NCI-H146 (cell line): ENCODE data around the gene OR2M2.

Experiments used
- DNase-seq: peaks from one replicate; lab custom pipeline; 2025; lab: John Stamatoyannopoulos, UW

The OR2M2 gene

GRCh38 chr1:248174521-248174920, at the start of gene OR2M2:
Gene OR2M2, plus strand, starts transcription at chr1:248174821. Its CDS starts 5,165 bp downstream, at chr1:248179986.
- DNase-seq, result no peak

- DNase-seq, result no peak
These were observed 47.0 kb upstream of the OR2M2 start for GRCh38 chr1:248127653-248128052.

- DNase-seq, result no peak
These were observed 37.8 kb upstream of the OR2M2 start for GRCh38 chr1:248136811-248137210.

- DNase-seq, result no peak
These were observed 33.8 kb upstream of the OR2M2 start for GRCh38 chr1:248140846-248141245.

GRCh38 chr1:248143311-248143710, 31.3 kb upstream of the OR2M2 start:
- no peak for DNase-seq

GRCh38 chr1:248144513-248145198, 30.0 kb upstream of the OR2M2 start, which contains the start of gene OR2M5:
Gene OR2M5, plus strand, starts transcription at chr1:248145148. Its CDS starts 0 bp downstream, at chr1:248145148.
- DNase-seq, result no peak

- DNase-seq, result no peak
These were observed 22.4 kb upstream of the OR2M2 start for GRCh38 chr1:248152056-248152827.

GRCh38 chr1:248155927-248156326, 18.7 kb upstream of the OR2M2 start:
- DNase-seq, result no peak

GRCh38 chr1:248158758-248159157, 15.9 kb upstream of the OR2M2 start:
- no peak for DNase-seq

GRCh38 chr1:248164031-248164430, 10.6 kb upstream of the OR2M2 start:
- no peak for DNase-seq

GRCh38 chr1:248165186-248165585, 9.4 kb upstream of the OR2M2 start:
- no peak for DNase-seq

GRCh38 chr1:248183996-248184395, 9.4 kb downstream of the OR2M2 start:
- DNase-seq, result no peak

- no peak for DNase-seq
These were observed 12.7 kb downstream of the OR2M2 start for GRCh38 chr1:248187363-248187762.

GRCh38 chr1:248189026-248189425, 14.4 kb downstream of the OR2M2 start:
- DNase-seq, result no peak

- no peak for DNase-seq
These were observed 19.5 kb downstream of the OR2M2 start for GRCh38 chr1:248194117-248194516.

GRCh38 chr1:248196965-248197364, 22.3 kb downstream of the OR2M2 start, which contains the start of gene OR2M3:
Gene OR2M3, plus strand, starts transcription at chr1:248197265. Its CDS starts 5,803 bp downstream, at chr1:248203068.
- DNase-seq, result no peak

- DNase-seq, result no peak
These were observed 41.3 kb downstream of the OR2M2 start for GRCh38 chr1:248215880-248216279.

- no peak for DNase-seq
These were observed 50.9 kb downstream of the OR2M2 start for GRCh38 chr1:248225537-248225936.

- DNase-seq, result no peak
These were observed 54.8 kb downstream of the OR2M2 start for GRCh38 chr1:248229360-248229908.
